GM23338 (cell line): Measurements from ENCODE around the gene WDR33. TPM values are rescaled to one million over a fixed set of nuclear protein-coding genes. Genes with fewer than 3 reads are reported as not detected.

ENCODE experiments used
- ATAC-seq: fragments of 200-7000 bp; cut with Tn5 transposase; 3 replicates; pipeline ENCODE4 v1.9.1; 2020
- DNase-seq: peaks from one replicate; pipeline ENCODE4 v3.0.0-alpha.2; 2015; ENCODE audit warnings: low spot score
- H2AFZ ChIP-seq: fragments of 200-600 bp; sonication (generic); 2 replicates; pipeline ENCODE4 v1.8.0; 2016; ENCODE audit warnings: antibody characterized with exemption, mild to moderate bottlenecking, moderate library complexity
- H3F3A ChIP-seq: fragments of 200-600 bp; sonication (generic); replicated peaks from 2 replicates; pipeline ENCODE4 v1.8.0; 2017; ENCODE audit warnings: antibody characterized with exemption, mixed run types, low read depth
- H3K27ac ChIP-seq: fragments of 200-600 bp; sonication (generic); 2 replicates; pipeline ENCODE4 v1.6.1; 2016; ENCODE audit warnings: low read depth
- H3K27me3 ChIP-seq: fragments of 200-600 bp; sonication (generic); 2 replicates; pipeline ENCODE4 v1.8.0; 2016; ENCODE audit warnings: mild to moderate bottlenecking, mixed run types, moderate library complexity; ENCODE audit not compliant: insufficient read depth
- H3K36me3 ChIP-seq: fragments of 200-600 bp; sonication (generic); 2 replicates; pipeline ENCODE4 v1.8.0; 2016; ENCODE audit warnings: mild to moderate bottlenecking; ENCODE audit not compliant: insufficient read depth
- H3K4me1 ChIP-seq: fragments of 200-600 bp; sonication (generic); 2 replicates; pipeline ENCODE4 v1.8.0; 2016; ENCODE audit warnings: mild to moderate bottlenecking, moderate library complexity; ENCODE audit not compliant: insufficient read depth
- H3K4me2 ChIP-seq: fragments of 200-600 bp; sonication (generic); 2 replicates; pipeline ENCODE4 v1.7.1; 2017; ENCODE audit warnings: mixed run types
- H3K4me3 ChIP-seq: fragments of 200-600 bp; sonication (generic); 2 replicates; pipeline ENCODE4 v1.6.1; 2016; ENCODE audit warnings: mixed run types
- H3K79me2 ChIP-seq: fragments of 200-600 bp; sonication (generic); replicated peaks from 2 replicates; pipeline ENCODE4 v1.8.0; 2017; ENCODE audit warnings: mild to moderate bottlenecking; ENCODE audit not compliant: insufficient read depth
- H3K9me2 ChIP-seq: fragments of 200-600 bp; sonication (generic); 2 replicates; pipeline ENCODE4 v1.8.0; 2017; ENCODE audit not compliant: insufficient read depth
- H4K20me1 ChIP-seq: fragments of 200-600 bp; sonication (generic); replicated peaks from 2 replicates; pipeline ENCODE4 v1.8.0; 2017; ENCODE audit warnings: mild to moderate bottlenecking; ENCODE audit not compliant: insufficient read depth
- H3K27ac Mint-ChIP-seq: 2 replicates; pipeline ENCODE4 v1.8.0; 2020; ENCODE audit warnings: inconsistent platforms, mild to moderate bottlenecking, moderate library complexity, mixed read lengths
- H3K27me3 Mint-ChIP-seq: 3 replicates; pipeline ENCODE4 v1.8.0; 2022; ENCODE audit warnings: low read depth, mild to moderate bottlenecking, moderate library complexity, mixed read lengths, inconsistent platforms; ENCODE audit not compliant: insufficient read depth, poor library complexity
- H3K36me3 Mint-ChIP-seq: 3 replicates; pipeline ENCODE4 v1.8.0; 2021; ENCODE audit warnings: low read depth, mild to moderate bottlenecking, inconsistent platforms, moderate library complexity, mixed read lengths
- H3K4me1 Mint-ChIP-seq: 3 replicates; pipeline ENCODE4 v1.8.0; 2020; ENCODE audit warnings: mild to moderate bottlenecking, inconsistent platforms, mixed read lengths
- H3K4me3 Mint-ChIP-seq: 3 replicates; pipeline ENCODE4 v1.8.0; 2021; ENCODE audit warnings: moderate library complexity, mild to moderate bottlenecking, inconsistent platforms, mixed read lengths
- H3K9me3 Mint-ChIP-seq: 3 replicates; pipeline ENCODE4 v1.8.0; 2020; ENCODE audit warnings: moderate library complexity, mild to moderate bottlenecking, inconsistent platforms, mixed read lengths
- CREB1 ChIP-seq: fragments of 250-450 bp; sonication (Bioruptor Pico); IDR thresholded peaks from 2 replicates; pipeline ENCODE4 v1.5.0; 2020; ENCODE audit warnings: low read depth, mild to moderate bottlenecking, moderate library complexity
- CTCF ChIP-seq, 2 experiments: fragments of 200-600 bp in 1 of 2; sonication (generic) in 1 of 2; conservative IDR thresholded peaks; 2 replicates each; pipeline versions ENCODE4 v1.5.1 to v1.6.1; 2016 to 2017; ENCODE audit warnings: antibody characterized with exemption in 2 of 2, low read depth in 2 of 2, mild to moderate bottlenecking in 2 of 2, moderate library complexity in 1 of 2
- ETS1 ChIP-seq: IDR thresholded peaks from 2 replicates; pipeline ENCODE4 v1.6.1; 2016; ENCODE audit warnings: antibody characterized with exemption
- EZH2 ChIP-seq: fragments of 200-600 bp; sonication (generic); IDR thresholded peaks from one replicate; pipeline ENCODE4 v1.8.0; 2017; ENCODE audit warnings: antibody characterized with exemption, mild to moderate bottlenecking, low read depth; ENCODE audit not compliant: unreplicated experiment
- EZH2phosphoT487 ChIP-seq: fragments of 200-600 bp; sonication (generic); IDR thresholded peaks from one replicate; pipeline ENCODE4 v1.8.1; 2018; ENCODE audit warnings: antibody characterized with exemption; ENCODE audit not compliant: unreplicated experiment
- NANOG ChIP-seq: IDR thresholded peaks from 2 replicates; pipeline ENCODE4 v1.6.1; 2016; ENCODE audit warnings: antibody characterized with exemption, borderline replicate concordance
- POLR2AphosphoS5 ChIP-seq: IDR thresholded peaks from 2 replicates; pipeline ENCODE4 v1.6.1; 2016; ENCODE audit warnings: antibody characterized with exemption, low read depth
- REST ChIP-seq: IDR thresholded peaks from one replicate; pipeline ENCODE4 v1.6.1; 2018; ENCODE audit warnings: antibody characterized with exemption; ENCODE audit not compliant: unreplicated experiment
- STAT1 ChIP-seq: IDR thresholded peaks from one replicate; pipeline ENCODE4 v1.6.1; 2016; ENCODE audit warnings: antibody characterized with exemption; ENCODE audit not compliant: unreplicated experiment
- ZNF331 ChIP-seq: fragments of 250-450 bp; sonication (Bioruptor Pico); IDR thresholded peaks from 2 replicates; pipeline ENCODE4 v1.5.0; 2020; ENCODE audit warnings: low read depth, mild to moderate bottlenecking, moderate library complexity
- polyA plus RNA-seq: library from polyadenylated mRNA; unstranded; fragments of >200 nt; fragmentation: Nextera tagmentation; extraction: Ambion mirVana; gene quantifications from 2 replicates; pipeline ENCODE4 v1.2.1, GENCODE V29; 2016
- total RNA-seq: library from RNA; depleted of rRNA; stranded (reverse); fragments of >200 nt; shearing (Covaris generic); gene quantifications from 2 replicates; pipeline ENCODE4 v1.2.3, GENCODE V29; 2014

Gene WDR33
- total and polyA plus RNA-seq, 2 experiments from 2014 or later: 37.2 to 54.7 TPM

GRCh38 chr2:127683056-127683455 is 127.9 kb downstream of the WDR33 start:
- no peak overlapping the region for H3K4me2 ChIP-seq
- no peaks in the 10 kb centered on the region for H4K20me1 ChIP-seq
- no peaks in the 10 kb centered on the region for H3K4me1 ChIP-seq
- H3K4me3 Mint-ChIP-seq: no peak overlapping the region
- H3K27ac ChIP-seq: no peak overlapping the region
- peaks cover under 1% of the 10 kb centered on the region; the same call in 1 of the 2 replicates for H3K27me3 ChIP-seq
- H3K4me1 Mint-ChIP-seq: peaks cover 2% of the 10 kb centered on the region; the same call in 1 of the 3 replicates
- ATAC-seq (no peak), DNase-seq (no peak)
- peaks cover 2% of the 10 kb centered on the region; the same call in 1 of the 3 replicates for H3K9me3 Mint-ChIP-seq
- no peaks in the 10 kb centered on the region for H3K36me3 ChIP-seq
- H3K4me3 ChIP-seq: no peak overlapping the region
- no peak overlapping the region for H3K27ac Mint-ChIP-seq
- TF ChIP-seq CTCF (conservative IDR thresholded peaks at IDR 0.05; ENCODE audit: low read depth in 2 of 2) (no peak), STAT1 (no peak), EZH2phosphoT487 (no peak), NANOG (no peak), CREB1 (CRISPR knock-in tag) (no peak), REST (no peak), EZH2 (no peak), POLR2AphosphoS5 (no peak), ZNF331 (CRISPR knock-in tag) (no peak), ETS1 (no peak)
- no peaks in the 10 kb centered on the region for H3K9me2 ChIP-seq
- peaks cover 2% of the 10 kb centered on the region for H3K27me3 Mint-ChIP-seq
- H3K79me2 ChIP-seq: no peaks in the 10 kb centered on the region
- H3K36me3 Mint-ChIP-seq: no peaks in the 10 kb centered on the region
- H2AFZ ChIP-seq: no peak overlapping the region
- H3F3A ChIP-seq: no peaks in the 10 kb centered on the region
